ENCODE results near the gene NFASC. TPM values are rescaled to one million over a fixed set of nuclear protein-coding genes. Genes with fewer than 3 reads are reported as not detected.

Gene NFASC
- total RNA-seq, 1 experiment from 2014 or later: 20.1 TPM

GRCh38 chr1:204960306-204961125 is 89.9 kb downstream of the NFASC start:
- TF ChIP-seq NR2C2 (CRISPR knock-in tag; IDR thresholded peaks at IDR 0.05): no peak
- no peak for DNase-seq (ENCODE audit: low spot score)
- H3K4me3 Mint-ChIP-seq: no peak overlapping the region
- no peak for ATAC-seq
- H3K27ac Mint-ChIP-seq: no peak overlapping the region
- ChIA-PET POLR2A (no interaction called here), CTCF (interaction anchor here (1.0 to 2.9 kb wide), 5 partner anchors 15 to 153 kb away, joined by 3 to 11 read pairs (median 5); no protein-coding TSS in a partner anchor)
- peaks cover 6% of the 10 kb centered on the region for H3K36me3 Mint-ChIP-seq
- no peaks in the 10 kb centered on the region for H3K27me3 Mint-ChIP-seq (ENCODE audit: low read depth)
- H3K4me1 Mint-ChIP-seq: peaks cover 9% of the 10 kb centered on the region
- no peaks in the 10 kb centered on the region for H3K9me3 Mint-ChIP-seq

- ChIA-PET POLR2A (no interaction called here), CTCF (interaction anchor here (0.8 to 2.9 kb wide), 5 partner anchors 14 to 149 kb away, joined by 3 to 11 read pairs (median 4); no protein-coding TSS in a partner anchor)
- H3K4me3 Mint-ChIP-seq: no peak overlapping the region
- H3K9me3 Mint-ChIP-seq: no peaks in the 10 kb centered on the region
- no peak for DNase-seq (ENCODE audit: low spot score)
- H3K27ac Mint-ChIP-seq: no peak overlapping the region
- peaks cover 9% of the 10 kb centered on the region for H3K4me1 Mint-ChIP-seq
- H3K36me3 Mint-ChIP-seq: peaks cover 6% of the 10 kb centered on the region
- no peak; the same call in 1 of the 2 replicates for ATAC-seq
- TF ChIP-seq ZBTB21 (CRISPR knock-in tag; IDR thresholded peaks at IDR 0.05; ENCODE audit: borderline replicate concordance) (no peak), FOXJ3 (CRISPR knock-in tag; IDR thresholded peaks at IDR 0.05; ENCODE audit: borderline replicate concordance) (no peak), ZMAT4 (CRISPR knock-in tag; IDR thresholded peaks at IDR 0.05) (no peak), ZNF416 (CRISPR knock-in tag; IDR thresholded peaks at IDR 0.05) (no peak), TEAD1 (CRISPR knock-in tag; IDR thresholded peaks at IDR 0.05) (no peak)
- TF ChIP-seq, protein P1, sequence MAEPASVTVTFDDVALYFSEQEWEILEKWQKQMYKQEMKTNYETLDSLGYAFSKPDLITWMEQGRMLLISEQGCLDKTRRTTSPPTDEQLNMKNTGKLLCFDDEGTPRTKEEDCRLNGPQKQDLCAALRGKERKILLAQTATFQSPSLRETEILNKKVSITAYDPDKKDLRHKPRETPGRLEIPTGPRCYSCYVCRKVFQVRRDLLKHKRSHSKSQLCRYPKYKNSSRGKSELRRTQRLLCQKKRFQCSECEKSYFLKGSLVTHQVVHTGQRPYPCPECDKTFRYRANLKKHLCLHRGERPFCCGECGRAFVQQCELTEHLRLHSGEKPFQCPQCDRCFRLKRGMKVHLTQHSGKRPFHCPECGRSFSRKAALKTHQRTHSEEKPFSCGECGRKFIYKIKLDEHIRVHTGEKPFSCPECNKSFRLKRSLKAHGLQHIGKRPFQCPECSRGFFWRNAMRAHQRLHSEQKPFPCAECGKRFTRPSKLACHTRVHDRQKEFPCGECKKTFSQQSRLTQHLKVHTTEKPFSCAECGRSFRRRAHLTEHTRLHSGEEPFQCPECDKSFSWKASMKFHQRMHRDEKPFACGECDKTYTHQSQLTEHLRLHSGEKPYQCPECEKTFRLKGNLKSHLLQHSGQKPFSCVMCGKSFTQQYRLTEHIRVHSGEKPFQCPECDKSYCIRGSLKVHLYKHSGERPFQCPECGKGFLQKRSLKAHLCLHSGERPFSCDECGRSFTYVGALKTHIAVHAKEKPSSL (CRISPR knock-in tag; conservative IDR thresholded peaks at IDR 0.05): no peak
- TF ChIP-seq, protein P2, sequence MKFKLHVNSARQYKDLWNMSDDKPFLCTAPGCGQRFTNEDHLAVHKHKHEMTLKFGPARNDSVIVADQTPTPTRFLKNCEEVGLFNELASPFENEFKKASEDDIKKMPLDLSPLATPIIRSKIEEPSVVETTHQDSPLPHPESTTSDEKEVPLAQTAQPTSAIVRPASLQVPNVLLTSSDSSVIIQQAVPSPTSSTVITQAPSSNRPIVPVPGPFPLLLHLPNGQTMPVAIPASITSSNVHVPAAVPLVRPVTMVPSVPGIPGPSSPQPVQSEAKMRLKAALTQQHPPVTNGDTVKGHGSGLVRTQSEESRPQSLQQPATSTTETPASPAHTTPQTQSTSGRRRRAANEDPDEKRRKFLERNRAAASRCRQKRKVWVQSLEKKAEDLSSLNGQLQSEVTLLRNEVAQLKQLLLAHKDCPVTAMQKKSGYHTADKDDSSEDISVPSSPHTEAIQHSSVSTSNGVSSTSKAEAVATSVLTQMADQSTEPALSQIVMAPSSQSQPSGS (CRISPR knock-in tag; IDR thresholded peaks at IDR 0.05; ENCODE audit: borderline replicate concordance, low read depth): no peak
- H3K27me3 Mint-ChIP-seq (ENCODE audit: low read depth): no peaks in the 10 kb centered on the region
Measured at GRCh38 chr1:204961765-204962419, 91.2 kb downstream of the NFASC start.

DNA sequence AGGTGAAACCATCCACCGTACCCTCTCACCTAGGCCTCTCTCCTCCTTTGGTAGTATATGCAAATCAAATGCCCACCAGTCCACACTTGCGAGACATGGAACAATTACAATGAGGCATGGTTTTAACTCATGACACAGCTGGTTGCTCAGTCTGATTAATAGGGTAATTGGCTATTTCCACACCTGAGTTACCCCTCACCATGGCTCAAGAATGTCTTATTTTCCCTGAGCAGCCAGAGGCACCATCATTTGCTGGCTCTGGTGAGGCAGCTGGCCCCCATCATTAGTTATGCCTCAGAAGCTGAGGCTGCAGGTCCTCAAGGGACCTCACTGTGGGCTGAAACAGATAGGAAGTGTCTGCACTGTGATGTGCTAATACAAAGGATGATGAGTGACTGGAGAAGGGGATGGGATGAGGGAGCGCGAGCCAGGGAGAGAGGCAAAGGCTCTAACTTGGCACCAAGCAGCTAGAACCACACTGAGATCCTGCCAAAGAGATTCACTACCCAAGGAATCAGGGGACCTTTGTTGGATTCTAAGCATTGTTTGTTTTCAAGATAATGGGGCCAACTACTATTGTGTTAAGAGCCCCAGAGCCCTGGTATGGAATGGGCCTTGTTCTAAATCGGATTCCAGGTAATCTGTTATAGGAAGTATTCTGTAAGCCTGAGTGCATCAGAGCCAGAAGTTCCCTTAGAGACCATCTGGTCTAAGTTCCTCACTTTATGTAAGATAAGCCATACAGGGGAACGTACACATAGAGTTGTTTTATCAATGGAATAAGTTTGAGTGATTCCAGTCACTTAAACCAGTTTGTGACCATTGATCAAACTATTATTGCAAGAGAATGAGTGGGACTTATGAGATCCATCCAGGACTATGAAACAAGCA is 92.3 kb downstream of the NFASC start:
- Mint-ChIP-seq H3K36me3 (no peaks in the 10 kb centered on the region; the same call in 1 of the 2 replicates), H3K4me3 (no peak overlapping the region), H3K27me3 (ENCODE audit: low read depth) (no peaks in the 10 kb centered on the region), H3K27ac (no peak overlapping the region), H3K4me1 (peaks cover 9% of the 10 kb centered on the region), H3K9me3 (no peaks in the 10 kb centered on the region)
- ChIA-PET CTCF (interaction anchor here (0.8 to 2.9 kb wide), 2 partner anchors 13 to 98 kb away, joined by 3 to 11 read pairs; no protein-coding TSS in a partner anchor), POLR2A (no interaction called here)
- no peak for DNase-seq (ENCODE audit: low spot score)
- no peak for ATAC-seq
- TF ChIP-seq ZMAT4 (CRISPR knock-in tag; IDR thresholded peaks at IDR 0.05) (no peak), NFYB (CRISPR knock-in tag; conservative IDR thresholded peaks at IDR 0.05; ENCODE audit: low read depth) (no peak), SP1 (CRISPR knock-in tag; conservative IDR thresholded peaks at IDR 0.05) (no peak)

Measured in WTC11 (cell line).